ENCODE results near the gene GCK. TPM values are rescaled to one million over a fixed set of nuclear protein-coding genes. Genes with fewer than 3 reads are reported as not detected.

The GCK gene
- total and polyA plus RNA-seq, 2 donors (not counting 3 experiments of a cell fraction or from before 2014, with no cell fraction given) = 0.17 to 0.51 TPM

DNA sequence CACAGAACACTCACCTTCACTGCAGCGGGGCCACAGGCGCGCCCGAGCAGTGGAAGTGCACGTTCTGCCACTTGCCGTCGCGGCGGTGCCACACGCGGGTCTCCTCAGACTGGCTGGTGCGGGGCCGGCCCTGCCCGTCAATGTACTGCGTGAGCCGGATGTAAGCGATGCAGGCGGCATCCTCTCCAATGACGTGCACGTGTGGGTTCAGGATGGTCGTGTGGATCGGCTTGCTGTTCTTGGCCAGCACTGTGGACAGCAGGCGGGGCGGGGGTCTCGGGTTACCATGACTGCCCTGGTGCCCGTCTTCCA, 30.8 kb upstream of the GCK start:
- CTCF ChIA-PET = no interaction called here
- intact Hi-C loops (cut with micrococcal nuclease) = no loop called here

More for the DNA sequence above, 30.8 kb upstream of the GCK start:
- no peaks in the 10 kb centered on the region for H3K27me3 ChIP-seq (ENCODE audit: control insufficient read depth in 2 of 2, insufficient read depth in 2 of 2, low read length in 2 of 2)
- dilution Hi-C loops (cut with MboI; ENCODE audit: extremely low pct_ligation_motif_present, low sequenced_read_pairs) = no loop called here
- BruUV-seq (replicated peaks) = no TSS peak
- no peak overlapping the region for H3K4me3 ChIP-seq (replicated peaks in 1 of 3; ENCODE audit: insufficient read depth in 1 of 3, low read depth in 1 of 3, low read length in 3 of 3)
- no peaks in the 10 kb centered on the region for H3K36me3 ChIP-seq (ENCODE audit: control insufficient read depth in 2 of 2, extremely low read depth in 1 of 2, insufficient read depth in 2 of 2, low read length in 2 of 2)
- DNase-seq (ENCODE audit: low read depth, low spot score) (no peak), FAIRE-seq (no peak)
- H3K4me1 ChIP-seq (ENCODE audit: control insufficient read depth, extremely low read depth, insufficient read depth, low read length) = no peaks in the 10 kb centered on the region
- H3K79me2 ChIP-seq (ENCODE audit: control insufficient read depth, insufficient read depth, low read length) = no peaks in the 10 kb centered on the region
- no peak overlapping the region for H3K9ac ChIP-seq (replicated peaks; ENCODE audit: extremely low read depth, insufficient read depth, low read length)
- no peak overlapping the region for H3K4me2 ChIP-seq (ENCODE audit: insufficient read depth, low read length)
- H2AFZ ChIP-seq (ENCODE audit: low read depth, low read length) = no peak overlapping the region
- TF ChIP-seq, protein P1, sequence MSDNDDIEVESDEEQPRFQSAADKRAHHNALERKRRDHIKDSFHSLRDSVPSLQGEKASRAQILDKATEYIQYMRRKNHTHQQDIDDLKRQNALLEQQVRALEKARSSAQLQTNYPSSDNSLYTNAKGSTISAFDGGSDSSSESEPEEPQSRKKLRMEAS (IDR thresholded peaks at IDR 0.05; ENCODE audit: insufficient read depth, insufficient read length) = no peak
- TF ChIP-seq GATA2 (IDR thresholded peaks at IDR 0.05; ENCODE audit: insufficient read depth, insufficient read length, low read depth, low read length) (no peak), EZH2 (IDR thresholded peaks at IDR 0.05; ENCODE audit: borderline replicate concordance, low read depth, low read length, severe bottlenecking) (no peak), MYC (IDR thresholded peaks at IDR 0.05; ENCODE audit: low read depth, low read length) (no peak), JUN (IDR thresholded peaks at IDR 0.05; ENCODE audit: borderline replicate concordance, insufficient read depth, insufficient read length, low read depth) (no peak), FOS (IDR thresholded peaks at IDR 0.05; ENCODE audit: borderline replicate concordance, insufficient read depth, low read length) (no peak), POLR2A (IDR thresholded peaks at IDR 0.05; ENCODE audit: low read depth, low read length) (no peak), POLR2AphosphoS5 (IDR thresholded peaks at IDR 0.05; ENCODE audit: insufficient read depth, low read depth, low read length) (no peak)
- TF ChIP-seq, protein P2, sequence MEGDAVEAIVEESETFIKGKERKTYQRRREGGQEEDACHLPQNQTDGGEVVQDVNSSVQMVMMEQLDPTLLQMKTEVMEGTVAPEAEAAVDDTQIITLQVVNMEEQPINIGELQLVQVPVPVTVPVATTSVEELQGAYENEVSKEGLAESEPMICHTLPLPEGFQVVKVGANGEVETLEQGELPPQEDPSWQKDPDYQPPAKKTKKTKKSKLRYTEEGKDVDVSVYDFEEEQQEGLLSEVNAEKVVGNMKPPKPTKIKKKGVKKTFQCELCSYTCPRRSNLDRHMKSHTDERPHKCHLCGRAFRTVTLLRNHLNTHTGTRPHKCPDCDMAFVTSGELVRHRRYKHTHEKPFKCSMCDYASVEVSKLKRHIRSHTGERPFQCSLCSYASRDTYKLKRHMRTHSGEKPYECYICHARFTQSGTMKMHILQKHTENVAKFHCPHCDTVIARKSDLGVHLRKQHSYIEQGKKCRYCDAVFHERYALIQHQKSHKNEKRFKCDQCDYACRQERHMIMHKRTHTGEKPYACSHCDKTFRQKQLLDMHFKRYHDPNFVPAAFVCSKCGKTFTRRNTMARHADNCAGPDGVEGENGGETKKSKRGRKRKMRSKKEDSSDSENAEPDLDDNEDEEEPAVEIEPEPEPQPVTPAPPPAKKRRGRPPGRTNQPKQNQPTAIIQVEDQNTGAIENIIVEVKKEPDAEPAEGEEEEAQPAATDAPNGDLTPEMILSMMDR (IDR thresholded peaks at IDR 0.05; ENCODE audit: extremely low read depth in 1 of 2, insufficient read depth in 1 of 2, low read depth in 1 of 2, low read length in 2 of 2) = no peak
- H4K20me1 ChIP-seq (replicated peaks; ENCODE audit: control insufficient read depth, extremely low read depth, insufficient read depth, low read length) = no peaks in the 10 kb centered on the region
- no peaks in the 10 kb centered on the region for H3K9me1 ChIP-seq (replicated peaks; ENCODE audit: control insufficient read depth, extremely low read depth, insufficient read depth, low read length)
- POLR2A ChIA-PET = no interaction called here
- no peaks in the 10 kb centered on the region for H3K9me3 ChIP-seq (replicated peaks; ENCODE audit: control insufficient read depth, insufficient read depth, low read length)
- no peak overlapping the region for H3K27ac ChIP-seq (ENCODE audit: insufficient read depth, low read depth, low read length)
